CD4-positive, alpha-beta T cell treated with Interleukin-2 at 100 ng/mL for 4 hours (primary cell): ENCODE data around the gene CD4.

ENCODE experiments used
- DNase-seq: peaks from one replicate; pipeline ENCODE4 v3.0.0-alpha.2; 2020; ENCODE audit warnings: low spot score

Gene CD4

DNA sequence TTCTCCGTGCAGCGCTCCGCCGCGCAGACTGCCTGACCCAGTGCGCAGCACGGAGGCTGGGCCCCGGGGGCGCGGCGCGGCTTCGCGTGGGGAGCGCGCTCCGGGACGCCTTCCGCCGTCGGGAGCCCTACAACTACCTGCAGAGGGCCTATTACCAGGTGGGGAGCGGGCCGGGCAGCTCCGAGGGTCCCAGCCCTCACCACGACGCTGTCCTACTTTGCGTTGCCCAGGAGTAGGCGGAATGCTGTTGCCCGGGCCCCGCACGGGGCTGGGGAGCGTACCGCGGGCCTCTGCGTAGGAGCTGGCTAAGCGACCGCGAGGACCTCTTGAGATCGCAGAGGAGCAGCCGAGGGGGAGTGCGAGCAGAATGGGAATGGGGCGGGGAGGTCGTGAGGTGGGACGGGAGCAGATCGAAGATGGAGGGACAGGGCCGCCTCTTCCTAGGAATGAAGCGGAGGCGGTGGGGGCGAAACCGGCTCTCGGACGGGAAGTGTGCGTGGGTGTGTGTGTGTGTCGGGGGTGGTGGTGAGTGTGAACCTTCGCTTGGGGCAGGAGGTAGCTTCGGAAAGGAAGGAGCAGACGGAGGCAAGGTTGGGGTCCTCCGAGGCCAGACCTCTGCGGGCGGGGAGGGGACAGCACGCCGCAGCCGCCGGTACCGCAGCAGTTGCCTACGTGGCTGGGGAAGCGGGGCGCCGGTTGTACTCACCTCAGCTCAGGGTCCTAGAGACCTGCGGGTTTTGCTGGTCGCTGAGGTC lies 39.6 kb downstream of the CD4 start:
- DNase-seq: peak; percentile 10

DNA sequence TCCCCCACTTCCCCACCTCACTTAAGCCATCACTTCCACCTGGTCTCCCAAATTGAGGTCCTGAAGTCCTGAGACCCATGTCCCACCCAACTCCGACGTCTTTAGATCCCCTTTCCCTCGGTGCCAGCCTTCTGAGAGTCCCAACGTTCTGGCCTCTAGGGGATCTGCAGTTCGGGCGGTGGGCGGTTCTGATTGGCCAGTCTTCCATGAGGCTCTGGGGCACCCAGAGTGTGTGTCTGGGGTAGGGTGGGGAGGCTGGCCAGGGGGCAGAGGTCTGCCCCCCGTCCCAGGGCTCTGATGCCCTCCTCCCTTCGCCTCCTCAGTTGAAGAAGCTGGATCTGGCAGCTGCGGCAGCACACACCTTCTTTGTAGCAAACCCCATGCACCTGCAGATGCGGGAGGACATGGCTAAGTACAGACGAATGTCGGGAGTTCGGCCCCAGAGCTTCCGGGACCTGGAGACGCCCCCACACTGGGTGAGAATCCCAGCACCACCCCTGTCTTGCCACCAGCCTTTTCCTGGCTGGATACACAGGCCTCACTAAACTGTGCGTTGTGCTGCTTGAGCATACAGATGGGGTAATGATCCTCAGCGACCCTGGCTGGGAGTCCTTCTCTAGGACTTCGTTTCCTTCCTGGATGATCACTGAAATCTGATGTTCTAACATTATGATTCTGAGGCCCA lies 40.4 kb downstream of the CD4 start:
- no peak for DNase-seq

DNA sequence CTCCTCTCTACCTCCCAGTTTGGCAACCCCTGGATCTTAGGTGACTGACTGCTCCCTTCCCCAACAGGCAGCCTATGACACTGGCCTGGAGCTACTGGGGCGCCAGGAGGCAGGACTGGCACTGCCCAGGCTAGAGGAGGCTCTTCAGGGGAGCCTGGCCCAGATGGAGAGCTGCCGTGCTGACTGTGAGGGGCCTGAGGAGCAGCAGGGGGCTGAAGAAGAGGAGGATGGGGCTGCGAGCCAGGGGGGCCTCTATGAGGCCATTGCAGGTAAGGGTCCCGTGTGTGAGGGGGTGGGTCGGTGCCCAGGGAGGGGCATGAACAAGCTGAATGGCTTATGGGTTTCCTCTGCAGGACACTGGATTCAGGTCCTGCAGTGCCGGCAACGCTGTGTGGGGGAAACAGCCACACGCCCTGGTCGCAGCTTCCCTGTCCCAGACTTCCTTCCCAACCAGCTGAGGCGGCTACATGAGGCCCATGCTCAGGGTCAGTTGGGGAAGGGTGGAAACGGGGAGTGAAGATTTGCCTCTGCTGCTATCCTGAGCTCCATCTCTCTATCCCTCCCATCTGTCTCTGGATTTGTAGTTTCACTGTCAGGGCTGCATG lies 41.1 kb downstream of the CD4 start:
- DNase-seq: no peak

DNA sequence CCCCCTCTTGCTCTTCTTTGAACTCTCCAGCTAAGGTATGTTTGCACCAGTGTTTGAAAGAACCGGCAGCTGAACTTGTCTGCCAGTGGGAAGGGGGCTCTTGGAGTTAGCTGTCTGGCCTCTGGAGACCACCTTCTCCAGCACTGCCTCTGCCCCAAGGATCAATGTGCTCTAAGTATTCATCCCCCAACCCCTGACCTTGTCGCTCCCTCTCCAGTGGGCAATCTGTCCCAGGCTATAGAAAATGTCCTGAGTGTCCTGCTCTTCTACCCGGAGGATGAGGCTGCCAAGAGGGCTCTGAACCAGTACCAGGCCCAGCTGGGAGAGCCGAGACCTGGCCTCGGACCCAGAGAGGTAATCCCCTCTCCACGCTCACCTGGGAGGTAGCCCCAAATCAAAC lies 41.7 kb downstream of the CD4 start:
- DNase-seq: no peak

DNA sequence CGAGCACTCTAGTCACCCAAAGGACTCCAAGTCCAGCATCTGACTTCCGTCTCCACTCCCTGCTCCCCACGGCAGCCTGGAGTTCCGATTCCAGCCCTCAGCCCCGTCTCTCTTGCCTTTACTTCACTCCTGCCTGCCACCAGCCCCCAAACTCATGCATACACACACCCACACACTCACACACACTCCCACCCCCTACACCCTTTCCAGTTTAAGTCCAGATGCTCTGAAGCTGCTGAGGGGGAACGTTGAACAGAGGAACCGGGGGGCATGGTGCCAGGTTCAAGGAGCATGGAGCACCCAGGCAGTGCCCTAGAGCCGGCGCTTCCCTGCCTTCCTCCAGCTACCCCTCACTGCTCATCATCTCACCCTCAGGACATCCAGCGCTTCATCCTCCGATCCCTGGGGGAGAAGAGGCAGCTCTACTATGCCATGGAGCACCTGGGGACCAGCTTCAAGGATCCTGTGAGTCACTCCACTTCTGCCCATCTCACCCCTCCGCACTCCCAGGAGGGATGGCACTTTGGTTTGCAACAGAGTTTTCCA lies 42.2 kb downstream of the CD4 start:
- DNase-seq: no peak

DNA sequence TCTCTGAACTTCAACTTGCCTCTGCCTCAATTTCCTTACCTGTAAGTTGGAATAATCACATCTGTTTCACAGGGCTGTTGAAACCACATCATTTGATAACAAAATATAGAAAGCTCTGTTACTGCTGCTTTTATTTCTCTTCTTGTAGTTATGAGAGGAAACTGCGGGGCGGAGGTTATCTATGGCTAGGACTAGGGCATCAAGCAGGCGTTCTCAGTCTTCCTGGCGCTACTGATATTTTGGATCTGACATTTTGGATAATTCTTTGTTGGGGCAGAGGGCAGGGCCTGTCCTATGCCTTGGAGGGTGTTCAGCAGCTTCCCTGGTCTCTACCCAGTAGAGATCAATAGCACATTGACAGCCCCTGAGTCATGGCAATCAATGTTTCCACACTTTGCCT lies 42.8 kb downstream of the CD4 start:
- no peak for DNase-seq

DNA sequence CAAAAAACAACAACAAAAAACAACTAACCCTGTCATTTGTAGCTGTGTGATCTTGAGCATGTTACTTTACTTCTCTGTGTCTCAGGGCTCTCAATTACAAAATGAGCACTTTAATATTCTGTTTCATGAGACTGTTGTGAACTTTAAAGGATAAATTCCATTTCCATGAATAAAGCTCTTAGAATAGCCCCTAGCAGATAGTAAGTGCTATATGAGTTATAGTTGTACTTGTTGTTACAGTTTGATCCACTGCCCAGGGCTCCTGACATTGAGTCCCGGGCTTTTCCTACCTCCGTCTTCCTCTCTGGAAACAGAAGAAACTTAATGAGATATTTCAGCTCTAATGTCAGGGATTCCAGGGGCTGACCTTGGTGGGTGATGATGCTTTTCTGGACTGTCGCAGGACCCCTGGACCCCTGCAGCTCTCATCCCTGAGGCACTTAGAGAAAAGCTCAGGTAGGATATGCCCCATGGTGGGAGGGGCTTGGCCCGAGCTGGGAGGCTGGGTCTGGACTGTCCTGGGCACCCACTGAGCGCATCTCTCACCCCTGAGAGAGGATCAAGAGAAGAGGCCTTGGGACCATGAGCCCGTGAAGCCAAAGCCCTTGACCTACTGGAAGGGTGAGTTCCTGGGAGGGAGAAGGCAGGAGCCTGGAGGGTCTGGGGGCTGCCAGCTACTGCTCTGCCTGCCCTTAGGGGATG lies 44.0 kb downstream of the CD4 start:
- DNase-seq: no peak

DNA sequence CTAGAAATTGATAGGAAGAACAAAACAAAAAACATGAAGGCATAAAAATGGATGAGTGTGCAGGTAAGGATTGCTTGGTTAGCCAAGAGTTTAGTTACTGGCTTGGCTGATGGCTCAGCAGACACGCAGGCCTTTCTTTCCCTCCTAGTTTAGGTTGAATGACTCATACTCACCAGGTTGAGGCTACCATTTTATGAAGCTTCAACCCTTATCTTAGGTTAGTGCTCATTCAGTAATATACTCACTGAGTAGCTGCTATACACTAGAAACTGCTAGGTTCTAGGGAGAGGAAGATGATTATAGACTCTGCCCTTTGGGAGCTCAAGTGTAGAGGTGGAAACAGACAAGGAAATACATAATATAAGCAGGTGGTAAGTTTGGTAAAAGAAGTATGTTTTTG lies 44.9 kb downstream of the CD4 start:
- no peak for DNase-seq

DNA sequence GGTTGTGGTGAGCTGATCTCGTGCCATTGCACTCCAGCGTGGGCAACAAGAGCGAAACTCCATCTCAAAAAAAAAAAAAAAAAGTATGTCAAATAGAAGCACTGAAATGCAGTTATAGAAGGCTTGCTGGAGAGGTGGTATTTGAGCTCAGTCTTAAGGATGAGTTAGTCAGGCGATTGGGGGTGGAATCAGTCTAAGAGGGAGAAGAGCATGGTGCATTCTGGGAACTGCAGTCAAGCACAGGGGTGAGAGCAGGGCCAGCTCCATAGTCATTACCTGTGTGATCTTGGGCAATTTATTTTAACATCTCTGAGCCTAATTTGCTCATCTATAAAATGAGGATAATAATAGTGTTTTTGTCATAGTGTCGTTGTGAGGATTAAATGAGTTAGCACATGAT lies 45.5 kb downstream of the CD4 start:
- DNase-seq: no peak

DNA sequence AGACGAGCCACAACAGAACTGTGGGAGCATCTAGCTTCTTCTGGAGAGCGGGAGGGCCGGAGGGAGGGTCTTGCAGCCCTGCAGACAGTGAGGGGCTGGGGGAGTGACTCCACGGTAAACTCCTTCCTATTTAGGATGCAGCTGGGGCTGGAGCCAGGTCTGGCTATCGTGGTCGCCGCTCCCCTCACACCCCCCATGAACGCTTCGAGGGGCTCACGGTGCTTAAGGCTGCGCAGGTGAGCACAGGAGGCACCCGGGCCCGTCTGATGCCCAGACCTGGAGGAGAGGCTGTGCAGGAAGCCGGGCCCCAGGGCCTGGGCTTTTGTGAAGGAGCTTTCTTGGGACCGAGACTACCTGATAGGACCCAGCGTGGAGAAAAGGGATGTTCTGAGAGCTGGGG lies 47.5 kb downstream of the CD4 start:
- DNase-seq: no peak

DNA sequence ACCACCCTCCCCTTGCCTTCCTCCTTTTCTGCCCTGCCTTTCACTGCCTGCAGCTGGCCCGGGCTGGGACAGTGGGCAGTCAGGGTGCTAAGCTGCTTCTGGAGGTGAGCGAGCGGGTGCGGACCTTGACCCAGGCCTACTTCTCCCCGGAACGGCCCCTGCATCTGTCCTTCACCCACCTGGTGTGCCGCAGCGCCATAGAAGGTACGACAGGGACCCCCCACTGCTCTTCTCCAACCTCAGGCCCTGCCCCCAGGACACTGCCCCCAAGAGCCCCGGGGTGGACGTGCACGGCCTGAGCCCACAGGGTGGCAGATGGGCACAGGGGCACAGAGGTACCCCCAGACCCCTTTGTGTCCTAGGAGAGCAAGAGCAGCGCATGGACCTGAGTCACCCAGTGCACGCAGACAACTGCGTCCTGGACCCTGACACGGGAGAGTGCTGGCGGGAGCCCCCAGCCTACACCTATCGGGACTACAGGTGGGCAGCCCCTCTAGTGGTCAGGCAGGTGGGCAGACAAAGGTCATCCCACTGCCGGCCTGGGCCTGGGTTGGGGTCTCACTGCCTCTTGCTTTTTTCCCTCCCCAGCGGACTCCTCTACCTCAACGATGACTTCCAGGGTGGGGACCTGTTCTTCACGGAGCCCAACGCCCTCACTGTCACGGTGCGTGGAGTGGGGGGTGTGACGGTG lies 48.2 kb downstream of the CD4 start:
- DNase-seq: no peak

DNA sequence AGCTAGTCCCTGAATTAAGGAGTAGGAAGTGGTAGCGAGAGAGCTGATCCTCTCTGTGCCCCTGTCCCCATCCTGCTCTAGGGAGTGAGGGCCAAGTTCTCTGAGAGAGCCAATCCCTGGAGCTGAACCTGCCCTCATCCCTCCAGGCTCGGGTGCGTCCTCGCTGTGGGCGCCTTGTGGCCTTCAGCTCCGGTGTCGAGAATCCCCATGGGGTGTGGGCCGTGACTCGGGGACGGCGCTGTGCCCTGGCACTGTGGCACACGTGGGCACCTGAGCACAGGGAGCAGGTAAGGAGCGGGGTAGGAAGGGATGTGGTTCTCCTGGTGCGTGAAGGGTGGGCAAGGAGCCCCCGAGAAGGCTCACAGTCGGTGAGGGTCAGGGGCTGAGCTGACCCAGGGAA lies 49.5 kb downstream of the CD4 start:
- DNase-seq: no peak

DNA sequence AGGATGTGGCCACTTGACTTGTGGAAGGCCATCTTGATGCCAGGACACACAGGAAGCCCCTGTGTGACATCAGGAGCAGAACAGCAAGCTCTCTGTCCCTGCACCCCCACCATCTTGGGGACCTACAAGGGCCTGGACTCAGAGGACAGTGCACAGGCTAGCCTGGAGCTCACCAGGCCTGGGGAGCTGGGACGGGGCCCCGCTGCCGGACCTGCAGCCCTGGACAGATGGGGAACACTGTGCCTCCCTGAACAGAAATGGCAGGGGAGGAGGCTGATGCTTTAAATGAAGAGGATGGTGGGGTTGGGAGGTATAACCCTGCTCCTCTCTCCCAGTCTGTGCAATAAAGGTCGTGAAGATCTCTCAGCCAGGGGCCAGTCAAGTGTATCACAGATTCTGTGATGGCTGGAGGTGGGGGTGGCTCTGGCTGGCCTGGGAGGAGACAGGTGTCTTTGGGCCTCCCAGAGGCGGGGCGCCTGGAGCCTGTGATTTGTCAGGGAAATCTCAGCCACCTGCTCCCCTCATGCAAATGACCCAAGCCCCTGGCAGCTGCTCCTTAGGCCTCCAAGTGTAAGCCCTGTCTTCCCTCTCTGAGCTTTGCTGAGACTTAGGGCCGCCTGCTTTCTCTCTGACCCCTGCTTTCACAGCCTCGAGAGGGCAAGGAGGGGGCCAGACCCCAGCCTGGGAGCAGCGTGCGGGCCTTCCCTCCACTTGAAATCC lies 50.3 kb downstream of the CD4 start:
- DNase-seq: no peak

DNA sequence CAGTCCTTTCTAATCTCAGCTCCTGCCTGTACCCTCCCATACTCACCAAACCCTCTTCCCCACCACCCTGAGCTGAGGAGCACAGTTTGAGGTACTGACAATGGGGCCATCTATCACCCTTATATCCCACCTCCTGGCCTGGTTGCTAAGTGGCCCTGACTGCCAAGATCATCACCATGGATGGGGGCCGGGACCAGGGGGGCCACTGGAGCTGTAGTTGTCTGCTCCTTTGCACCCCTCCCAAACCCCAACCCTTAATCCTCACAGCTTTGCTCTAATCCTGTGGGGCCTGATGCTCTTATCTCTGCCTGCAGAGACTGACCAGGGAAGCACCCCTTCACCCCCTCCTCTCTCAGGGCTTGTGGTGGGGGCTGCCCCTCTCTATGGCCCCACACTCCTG lies 51.0 kb downstream of the CD4 start:
- no peak for DNase-seq

DNA sequence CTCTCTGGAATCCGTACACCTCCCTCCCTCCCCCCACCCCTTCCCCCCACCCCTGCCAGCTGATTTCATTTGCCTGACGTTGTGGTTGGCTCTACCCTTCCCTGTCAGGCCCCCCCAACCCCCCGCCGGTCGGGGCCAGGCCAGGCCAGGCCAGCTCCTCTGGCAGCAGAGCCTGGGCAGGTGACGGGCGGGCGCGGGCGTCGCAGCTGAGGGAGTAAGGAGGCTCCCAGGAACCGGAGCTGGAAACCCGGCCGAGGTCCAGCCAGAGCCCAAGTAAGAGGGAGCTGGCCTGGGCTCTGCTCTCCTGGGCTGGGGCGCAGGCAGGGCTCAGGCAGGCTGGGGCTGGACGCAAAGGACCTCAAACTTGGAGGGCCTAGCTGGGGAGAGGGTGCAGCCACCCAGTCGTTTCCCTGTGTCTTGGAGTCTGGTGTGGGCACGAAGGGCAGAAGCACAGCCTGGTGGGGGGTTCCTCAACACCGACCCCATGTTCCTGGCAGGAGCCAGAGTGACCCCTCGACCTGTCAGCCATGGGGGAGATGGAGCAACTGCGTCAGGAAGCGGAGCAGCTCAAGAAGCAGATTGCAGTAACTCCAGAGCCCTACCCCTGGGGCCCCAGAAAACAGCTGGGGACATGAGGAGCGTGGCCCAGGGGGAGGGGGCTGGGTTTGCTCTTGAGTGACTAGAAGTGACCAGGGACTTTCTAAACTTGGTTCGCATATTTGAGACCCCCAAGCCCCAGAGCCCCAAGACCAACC lies 51.6 kb downstream of the CD4 start, which contains the start of gene GNB3:
Gene GNB3 (plus strand): TSS at position 165 of the 755 bp plus-strand sequence. CDS start 363 bp downstream, at position 528.
- DNase-seq: no peak

DNA sequence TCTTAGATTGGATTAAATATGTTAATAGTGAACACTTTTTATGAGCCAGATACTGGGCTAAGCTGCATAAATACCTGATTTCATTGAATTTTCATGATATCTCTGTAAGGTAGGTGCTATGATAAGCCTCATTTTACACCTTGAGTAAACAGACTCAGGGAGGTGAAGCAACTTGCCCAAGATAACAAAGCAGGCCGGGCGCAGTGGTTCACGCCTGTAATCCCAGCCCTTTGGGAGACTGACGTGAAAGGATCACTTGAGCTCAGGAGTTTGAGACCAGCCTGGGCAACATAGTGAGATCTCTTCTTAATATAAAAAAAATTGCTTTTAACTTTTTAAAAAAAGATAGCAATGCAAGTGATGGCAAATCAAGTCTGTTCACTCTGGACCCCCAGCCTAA lies 52.7 kb downstream of the CD4 start:
- no peak for DNase-seq

DNA sequence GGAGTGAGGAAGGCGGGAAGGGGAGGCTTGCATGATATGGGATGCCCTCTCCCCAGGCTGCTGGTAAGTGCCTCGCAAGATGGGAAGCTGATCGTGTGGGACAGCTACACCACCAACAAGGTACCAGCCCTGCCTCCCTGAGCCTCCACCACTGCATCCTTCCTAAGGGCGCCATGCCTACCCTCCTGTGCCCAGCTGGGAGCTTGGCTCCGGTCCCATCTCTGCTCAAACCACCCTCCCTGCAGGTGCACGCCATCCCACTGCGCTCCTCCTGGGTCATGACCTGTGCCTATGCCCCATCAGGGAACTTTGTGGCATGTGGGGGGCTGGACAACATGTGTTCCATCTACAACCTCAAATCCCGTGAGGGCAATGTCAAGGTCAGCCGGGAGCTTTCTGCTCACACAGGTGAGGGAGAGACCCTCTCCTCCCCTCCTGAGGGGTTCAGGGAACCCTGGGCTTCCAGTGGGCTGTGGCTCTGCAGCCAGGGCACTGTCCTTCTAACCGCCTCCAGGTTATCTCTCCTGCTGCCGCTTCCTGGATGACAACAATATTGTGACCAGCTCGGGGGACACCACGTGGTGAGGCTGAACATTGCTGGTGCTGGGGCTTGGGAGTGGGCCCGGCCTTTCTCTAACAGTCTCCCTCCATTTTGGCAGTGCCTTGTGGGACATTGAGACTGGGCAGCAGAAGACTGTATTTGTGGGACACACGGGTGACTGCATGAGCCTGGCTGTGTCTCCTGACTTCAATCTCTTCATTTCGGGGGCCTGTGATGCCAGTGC lies 54.0 kb downstream of the CD4 start:
- no peak for DNase-seq

DNA sequence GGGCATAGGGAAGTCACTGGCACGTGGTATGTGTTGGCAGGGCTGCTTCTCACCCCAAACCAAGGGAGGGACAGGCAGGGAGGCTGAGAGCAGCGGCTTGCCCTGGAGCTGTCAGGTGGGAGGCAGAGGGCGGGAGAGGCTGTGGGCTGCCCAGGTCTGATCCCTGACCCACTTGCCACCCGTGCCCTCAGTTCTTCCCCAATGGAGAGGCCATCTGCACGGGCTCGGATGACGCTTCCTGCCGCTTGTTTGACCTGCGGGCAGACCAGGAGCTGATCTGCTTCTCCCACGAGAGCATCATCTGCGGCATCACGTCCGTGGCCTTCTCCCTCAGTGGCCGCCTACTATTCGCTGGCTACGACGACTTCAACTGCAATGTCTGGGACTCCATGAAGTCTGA lies 56.1 kb downstream of the CD4 start:
- no peak for DNase-seq

DNA sequence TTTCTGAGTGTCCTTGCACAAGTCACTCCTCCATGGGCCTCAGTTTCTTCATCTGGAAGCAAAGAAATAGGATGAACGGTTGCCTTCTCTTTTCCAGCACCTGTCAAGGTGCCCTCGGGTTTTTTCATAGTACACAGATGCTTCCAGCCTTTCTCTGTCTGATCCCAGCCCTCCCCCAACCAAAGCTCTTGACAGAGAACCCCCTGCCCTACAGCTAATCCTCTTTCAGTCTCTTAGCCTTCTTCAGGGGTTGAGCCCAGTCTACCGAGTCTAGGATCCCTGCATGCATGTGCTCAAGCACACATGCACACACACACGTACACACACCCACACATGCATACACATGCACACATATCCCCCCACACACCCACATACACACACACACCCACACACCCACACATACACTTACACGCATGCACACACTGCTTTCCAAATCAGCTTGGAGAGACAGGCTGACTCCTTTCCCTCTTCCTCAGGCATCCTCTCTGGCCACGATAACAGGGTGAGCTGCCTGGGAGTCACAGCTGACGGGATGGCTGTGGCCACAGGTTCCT lies 57.1 kb downstream of the CD4 start:
- DNase-seq: no peak
